HEK293 (cell line): Measurements from ENCODE around the gene NAT8L.

Source experiments
- CTCF ChIP-seq: fragments of 450-650 bp; formaldehyde crosslinking; IDR thresholded peaks from 2 replicates; pipeline ENCODE4 v1.5.1; 2016; ENCODE audit warnings: missing biosample characterization, missing genetic modification characterization
- ZBTB21 ChIP-seq: fragments of 450-650 bp; formaldehyde crosslinking; IDR thresholded peaks from 2 replicates; pipeline ENCODE4 v1.5.1; 2017; ENCODE audit warnings: missing biosample characterization, missing genetic modification characterization
- ZNF692 ChIP-seq: fragments of 450-650 bp; formaldehyde crosslinking; IDR thresholded peaks from 2 replicates; pipeline ENCODE4 v1.5.1; 2016; ENCODE audit warnings: missing biosample characterization, missing genetic modification characterization
- ZNF701 ChIP-seq: fragments of 450-650 bp; formaldehyde crosslinking; IDR thresholded peaks from 2 replicates; pipeline ENCODE4 v1.5.1; 2016; ENCODE audit warnings: missing biosample characterization, missing genetic modification characterization
- ZNF785 ChIP-seq: fragments of 450-650 bp; formaldehyde crosslinking; IDR thresholded peaks from 2 replicates; pipeline ENCODE4 v1.5.1; 2016; ENCODE audit warnings: missing biosample characterization, missing genetic modification characterization

GRCh38 chr4:2075987-2076907 lies 17.1 kb downstream of the NAT8L start:
- no peak for TF ChIP-seq ZNF701 (tag by site-specific recombination)
- TF ChIP-seq CTCF (tag by site-specific recombination): no peak
- no peak for TF ChIP-seq ZBTB21
- no peak for TF ChIP-seq ZNF785 (tag by site-specific recombination)
- no peak for TF ChIP-seq ZNF692 (tag by site-specific recombination)
